ENCODE data around the gene PPP1CA.
"Not testable (repeated sequence)": the region's sequence is repeated elsewhere in the genome, so short reads cannot be mapped to it uniquely, and the experiment has no call there.

Gene PPP1CA

GRCh38 chr11:67402192-67402839, 658 bp upstream of the PPP1CA start:
- DNase-seq (ENCODE audit: low read depth), result not testable (repeated sequence)

GRCh38 chr11:67400942-67401494, 640 bp downstream of the PPP1CA start:
- DNase-seq (ENCODE audit: low read depth), result no peak

- no peak for DNase-seq (ENCODE audit: low read depth)
Observed at GRCh38 chr11:67400251-67400941, 1.3 kb downstream of the PPP1CA start.

- DNase-seq (ENCODE audit: low read depth), result no peak
Observed at GRCh38 chr11:67398661-67399563, 2.7 kb downstream of the PPP1CA start.

- DNase-seq (ENCODE audit: low read depth), result no peak
Observed at GRCh38 chr11:67397986-67398660, 3.5 kb downstream of the PPP1CA start.

- no peak for DNase-seq (ENCODE audit: low read depth)
Observed at GRCh38 chr11:67397536-67397935, 4.1 kb downstream of the PPP1CA start.

- no peak for DNase-seq (ENCODE audit: low read depth)
Observed at GRCh38 chr11:67396587-67397389, 4.9 kb downstream of the PPP1CA start.

GRCh38 chr11:67396259-67396581, 5.4 kb downstream of the PPP1CA start:
- DNase-seq (ENCODE audit: low read depth), result no peak

- DNase-seq (ENCODE audit: low read depth), result no peak
Observed at GRCh38 chr11:67395555-67396258, 6.0 kb downstream of the PPP1CA start.

- DNase-seq (ENCODE audit: low read depth), result no peak
Observed at GRCh38 chr11:67393990-67394389, 7.7 kb downstream of the PPP1CA start.

GRCh38 chr11:67393437-67393836, 8.2 kb downstream of the PPP1CA start:
- DNase-seq (ENCODE audit: low read depth), result no peak

- no peak for DNase-seq (ENCODE audit: low read depth)
Observed at GRCh38 chr11:67392183-67392715, 9.4 kb downstream of the PPP1CA start.

- DNase-seq (ENCODE audit: low read depth), result peak; percentile 86
Observed at GRCh38 chr11:67391304-67392182, 10.1 kb downstream of the PPP1CA start, which contains the start of gene RAD9A. TSS of gene RAD9A (plus strand) at chr11:67391986. CDS start at chr11:67392045, 59 bp downstream.

GRCh38 chr11:67390947-67391303, 10.7 kb downstream of the PPP1CA start:
- DNase-seq (ENCODE audit: low read depth), result no peak

- DNase-seq (ENCODE audit: low read depth), result no peak
Observed at GRCh38 chr11:67389477-67389876, 12.2 kb downstream of the PPP1CA start.

GRCh38 chr11:67387518-67387917, 14.1 kb downstream of the PPP1CA start:
- no peak for DNase-seq (ENCODE audit: low read depth)

- no peak for DNase-seq (ENCODE audit: low read depth)
Observed at GRCh38 chr11:67387069-67387468, 14.6 kb downstream of the PPP1CA start.

GRCh38 chr11:67384851-67385366, 16.7 kb downstream of the PPP1CA start:
- DNase-seq (ENCODE audit: low read depth), result no peak

All from stimulated activated CD8-positive, alpha-beta memory T cell treated with anti-CD3 and anti-CD28 coated beads, Interleukin-12 subunit alpha, Interleukin-12 subunit beta, amount 100 ng/mL, for 1 hour (primary cell).